ENCODE data around the gene MYO18B.

Gene MYO18B

GRCh38 chr22:25838960-25839741, 97.2 kb downstream of the MYO18B start:
- H3K9me2 ChIP-seq (replicated peaks; ENCODE audit: insufficient read depth, low read length), result no peaks in the 10 kb centered on the region

GRCh38 chr22:25839755-25840154, 97.8 kb downstream of the MYO18B start:
- H3K36me3 ChIP-seq (ENCODE audit: low read length), result no peaks in the 10 kb centered on the region
- no peak overlapping the region for H3K27ac ChIP-seq (ENCODE audit: low read depth, low read length)
- H2AFZ ChIP-seq (ENCODE audit: low read depth, low read length, severe bottlenecking), result no peak overlapping the region
- no peaks in the 10 kb centered on the region for H4K20me1 ChIP-seq (ENCODE audit: low read depth, low read length)
- H3K4me2 ChIP-seq (ENCODE audit: low read depth, low read length, poor library complexity, severe bottlenecking), result no peak overlapping the region
- no peaks in the 10 kb centered on the region for H3F3A ChIP-seq (ENCODE audit: insufficient read depth)
- TF ChIP-seq CTCF (IDR thresholded peaks at IDR 0.05; ENCODE audit: insufficient read depth, low read length, poor library complexity, severe bottlenecking), result no peak
- H3K9ac ChIP-seq (ENCODE audit: low read length), result no peak overlapping the region
- no peaks in the 10 kb centered on the region for H3K27me3 ChIP-seq (ENCODE audit: low read length)
- no peaks in the 10 kb centered on the region for H3K9me2 ChIP-seq (replicated peaks; ENCODE audit: insufficient read depth, low read length)
- H3K9me3 ChIP-seq (ENCODE audit: insufficient read depth, low read length), result no peaks in the 10 kb centered on the region
- no peak overlapping the region for H3K4me3 ChIP-seq (ENCODE audit: insufficient read depth, low read length, poor library complexity, severe bottlenecking)
- H3K79me2 ChIP-seq (ENCODE audit: insufficient read depth, low read length), result no peaks in the 10 kb centered on the region

More at GRCh38 chr22:25838960-25839741, 97.2 kb downstream of the MYO18B start:
- Histone ChIP-seq H4K20me1 (ENCODE audit: low read depth, low read length) (no peaks in the 10 kb centered on the region), H3K27me3 (ENCODE audit: low read length) (no peaks in the 10 kb centered on the region), H3K27ac (ENCODE audit: low read depth, low read length) (no peak overlapping the region), H3K79me2 (ENCODE audit: insufficient read depth, low read length) (no peaks in the 10 kb centered on the region), H2AFZ (ENCODE audit: low read depth, low read length, severe bottlenecking) (no peak overlapping the region), H3K4me3 (ENCODE audit: insufficient read depth, low read length, poor library complexity, severe bottlenecking) (no peak overlapping the region), H3K4me2 (ENCODE audit: low read depth, low read length, poor library complexity, severe bottlenecking) (no peak overlapping the region), H3K9ac (ENCODE audit: low read length) (no peak overlapping the region), H3F3A (ENCODE audit: insufficient read depth) (no peaks in the 10 kb centered on the region), H3K36me3 (ENCODE audit: low read length) (no peaks in the 10 kb centered on the region), H3K9me3 (ENCODE audit: insufficient read depth, low read length) (no peaks in the 10 kb centered on the region)
- TF ChIP-seq EZH2phosphoT487 (conservative IDR thresholded peaks at IDR 0.05; ENCODE audit: low read length) (no peak), CTCF (IDR thresholded peaks at IDR 0.05; ENCODE audit: insufficient read depth, low read length, poor library complexity, severe bottlenecking) (no peak)

- H3K9me3 ChIP-seq (ENCODE audit: insufficient read depth, low read length), result no peaks in the 10 kb centered on the region
- no peaks in the 10 kb centered on the region for H3K36me3 ChIP-seq (ENCODE audit: low read length)
- no peaks in the 10 kb centered on the region for H3F3A ChIP-seq (ENCODE audit: insufficient read depth)
- H3K9me2 ChIP-seq (replicated peaks; ENCODE audit: insufficient read depth, low read length), result no peaks in the 10 kb centered on the region
- no peak overlapping the region for H2AFZ ChIP-seq (ENCODE audit: low read depth, low read length, severe bottlenecking)
- no peaks in the 10 kb centered on the region for H3K79me2 ChIP-seq (ENCODE audit: insufficient read depth, low read length)
- TF ChIP-seq CTCF (IDR thresholded peaks at IDR 0.05; ENCODE audit: insufficient read depth, low read length, poor library complexity, severe bottlenecking) (no peak), EZH2phosphoT487 (conservative IDR thresholded peaks at IDR 0.05; ENCODE audit: low read length) (no peak)
- H3K4me3 ChIP-seq (ENCODE audit: insufficient read depth, low read length, poor library complexity, severe bottlenecking), result no peak overlapping the region
- no peaks in the 10 kb centered on the region for H3K27me3 ChIP-seq (ENCODE audit: low read length)
- no peaks in the 10 kb centered on the region for H4K20me1 ChIP-seq (ENCODE audit: low read depth, low read length)
- no peak overlapping the region for H3K9ac ChIP-seq (ENCODE audit: low read length)
- no peak overlapping the region for H3K27ac ChIP-seq (ENCODE audit: low read depth, low read length)
- H3K4me2 ChIP-seq (ENCODE audit: low read depth, low read length, poor library complexity, severe bottlenecking), result no peak overlapping the region
These were observed 98.2 kb downstream of the MYO18B start for GRCh38 chr22:25840167-25840566.

Measured in SU-DHL-6 (cell line).